Measurements from ENCODE around the gene TTN.

TTN gene

GRCh38 chr2:178542569-178542968, 264.7 kb downstream of the TTN start:
- no peaks in the 10 kb centered on the region for H3K4me1 ChIP-seq (ENCODE audit: low read length)
- H3K9ac ChIP-seq (ENCODE audit: low read length): no peak overlapping the region
- no peaks in the 10 kb centered on the region for H4K20me1 ChIP-seq (ENCODE audit: insufficient read depth, low read length)
- no peak overlapping the region for H3K27ac ChIP-seq (ENCODE audit: low read length)
- H3K27me3 ChIP-seq (ENCODE audit: low read depth, low read length): no peaks in the 10 kb centered on the region
- no peaks in the 10 kb centered on the region for H3K79me2 ChIP-seq (ENCODE audit: low read length)
- TF ChIP-seq CTCF (IDR thresholded peaks at IDR 0.05; ENCODE audit: low read depth, low read length): no peak
- no peak for TF ChIP-seq EZH2phosphoT487 (IDR thresholded peaks at IDR 0.05; ENCODE audit: low read depth)
- peaks cover 67% of the 10 kb centered on the region for H3K36me3 ChIP-seq (replicated peaks; ENCODE audit: low read depth, low read length)
- no peak overlapping the region for H3K4me2 ChIP-seq (ENCODE audit: low read length)
- no peak overlapping the region for H2AFZ ChIP-seq (ENCODE audit: low read depth, low read length)
- no peak overlapping the region for H3K4me3 ChIP-seq (ENCODE audit: low read length)
- no peaks in the 10 kb centered on the region for H3K9me3 ChIP-seq (ENCODE audit: insufficient read depth, low read length)

- Histone ChIP-seq H3K79me2 (ENCODE audit: low read length) (no peaks in the 10 kb centered on the region), H3K36me3 (replicated peaks; ENCODE audit: low read depth, low read length) (peaks cover 69% of the 10 kb centered on the region), H3K9ac (ENCODE audit: low read length) (no peak overlapping the region), H3K4me3 (ENCODE audit: low read length) (no peak overlapping the region), H3K9me3 (ENCODE audit: insufficient read depth, low read length) (no peaks in the 10 kb centered on the region), H4K20me1 (ENCODE audit: insufficient read depth, low read length) (no peaks in the 10 kb centered on the region), H3K4me1 (ENCODE audit: low read length) (no peaks in the 10 kb centered on the region), H2AFZ (ENCODE audit: low read depth, low read length) (no peak overlapping the region), H3K4me2 (ENCODE audit: low read length) (no peak overlapping the region), H3K27ac (ENCODE audit: low read length) (no peak overlapping the region), H3K27me3 (ENCODE audit: low read depth, low read length) (no peaks in the 10 kb centered on the region)
- TF ChIP-seq EZH2phosphoT487 (IDR thresholded peaks at IDR 0.05; ENCODE audit: low read depth): no peak
- TF ChIP-seq CTCF (IDR thresholded peaks at IDR 0.05; ENCODE audit: low read depth, low read length): no peak
Measured at GRCh38 chr2:178542161-178542560, 265.1 kb downstream of the TTN start.

- Histone ChIP-seq H3K79me2 (ENCODE audit: low read length) (peaks cover 30% of the 10 kb centered on the region), H3K9me3 (ENCODE audit: insufficient read depth, low read length) (no peaks in the 10 kb centered on the region), H2AFZ (ENCODE audit: low read depth, low read length) (no peak overlapping the region), H3K4me3 (ENCODE audit: low read length) (no peak overlapping the region), H4K20me1 (ENCODE audit: insufficient read depth, low read length) (peaks cover 16% of the 10 kb centered on the region; the same call in 1 of the 2 replicates), H3K27ac (ENCODE audit: low read length) (no peak overlapping the region), H3K4me2 (ENCODE audit: low read length) (no peak overlapping the region), H3K9ac (ENCODE audit: low read length) (no peak overlapping the region), H3K36me3 (replicated peaks; ENCODE audit: low read depth, low read length) (peaks cover 79% of the 10 kb centered on the region), H3K4me1 (ENCODE audit: low read length) (peaks cover 19% of the 10 kb centered on the region), H3K27me3 (ENCODE audit: low read depth, low read length) (no peaks in the 10 kb centered on the region)
- TF ChIP-seq EZH2phosphoT487 (IDR thresholded peaks at IDR 0.05; ENCODE audit: low read depth): no peak
- TF ChIP-seq CTCF (IDR thresholded peaks at IDR 0.05; ENCODE audit: low read depth, low read length): no peak
Measured at GRCh38 chr2:178536037-178536436, 271.2 kb downstream of the TTN start.

GRCh38 chr2:178531168-178531567, 276.1 kb downstream of the TTN start:
- Histone ChIP-seq H4K20me1 (ENCODE audit: insufficient read depth, low read length) (peaks cover 38% of the 10 kb centered on the region; the same call in 1 of the 2 replicates), H3K27me3 (ENCODE audit: low read depth, low read length) (no peaks in the 10 kb centered on the region), H3K4me3 (ENCODE audit: low read length) (peak overlapping the region; percentile 78), H3K27ac (ENCODE audit: low read length) (peak overlapping the region; percentile 92), H3K4me2 (ENCODE audit: low read length) (peak overlapping the region; percentile 98), H3K9ac (ENCODE audit: low read length) (peak overlapping the region; percentile 76), H3K4me1 (ENCODE audit: low read length) (peaks cover 53% of the 10 kb centered on the region), H3K36me3 (replicated peaks; ENCODE audit: low read depth, low read length) (peaks cover 54% of the 10 kb centered on the region), H3K79me2 (ENCODE audit: low read length) (peaks cover 65% of the 10 kb centered on the region), H2AFZ (ENCODE audit: low read depth, low read length) (no peak overlapping the region), H3K9me3 (ENCODE audit: insufficient read depth, low read length) (no peaks in the 10 kb centered on the region)
- no peak for TF ChIP-seq CTCF (IDR thresholded peaks at IDR 0.05; ENCODE audit: low read depth, low read length)
- no peak for TF ChIP-seq EZH2phosphoT487 (IDR thresholded peaks at IDR 0.05; ENCODE audit: low read depth)

All from OCI-LY3 (cell line).